K562 (cell line): ENCODE results near the gene CDPF1. TPM values are rescaled to one million over a fixed set of nuclear protein-coding genes. Genes with fewer than 3 reads are reported as not detected.
A peak's percentile ranks its signal among the peaks of the same experiment; 100 is the strongest.

Experiments used
- BRF1 ChIP-seq: IDR thresholded peaks from 3 replicates; pipeline ENCODE4 v1.6.1; 2011; ENCODE audit warnings: borderline replicate concordance, mild to moderate bottlenecking; ENCODE audit not compliant: insufficient read length; ENCODE audit errors: extremely low read depth
- CBX2 ChIP-seq: fragments of 200-600 bp; sonication (generic); IDR thresholded peaks from one replicate; pipeline ENCODE4 v1.6.1; 2012; ENCODE audit warnings: mild to moderate bottlenecking, low read length, inconsistent platforms; ENCODE audit not compliant: insufficient read depth, poor library complexity, severe bottlenecking
- CBX8 ChIP-seq: fragments of 200-600 bp; sonication (generic); IDR thresholded peaks from 2 replicates; pipeline ENCODE4 v1.6.1; 2012; ENCODE audit warnings: borderline replicate concordance, mixed run types, low read depth, mild to moderate bottlenecking, moderate library complexity, mixed read lengths, low read length, control low read depth, inconsistent platforms; ENCODE audit not compliant: poor library complexity, severe bottlenecking; ENCODE audit errors: extremely low read depth
- ESRRA ChIP-seq: fragments of 450-650 bp; IDR thresholded peaks from 2 replicates; pipeline ENCODE4 v1.6.1; 2014; ENCODE audit warnings: low read depth, mild to moderate bottlenecking, moderate library complexity, borderline replicate concordance
- FOXK1 ChIP-seq: sonication (generic); formaldehyde crosslinking; IDR thresholded peaks from 2 replicates; pipeline ENCODE4 v1.8.0; 2022; ENCODE audit warnings: missing genetic modification reagents, mild to moderate bottlenecking, borderline replicate concordance
- KAT8 ChIP-seq: fragments of 450-650 bp; IDR thresholded peaks from 2 replicates; pipeline ENCODE4 v1.6.1; 2016; ENCODE audit warnings: low read depth, mild to moderate bottlenecking
- MBD2 ChIP-seq: sonication (generic); IDR thresholded peaks from 2 replicates; pipeline ENCODE4 v1.6.1; 2016; ENCODE audit warnings: low read depth, borderline replicate concordance
- PCBP2 ChIP-seq: fragments of 200-400 bp; formaldehyde crosslinking; IDR thresholded peaks from 2 replicates; pipeline ENCODE4 v1.6.1; 2018; ENCODE audit warnings: low read length, low read depth, mild to moderate bottlenecking, moderate library complexity; ENCODE audit not compliant: poor library complexity, severe bottlenecking
- RBM39 ChIP-seq: fragments of 200-400 bp; formaldehyde crosslinking; optimal IDR thresholded peaks from 2 replicates; pipeline ENCODE3; 2018; ENCODE audit warnings: low read depth, low read length
- RNF219 ChIP-seq: fragments of 250-450 bp; sonication (Bioruptor Pico); IDR thresholded peaks from 2 replicates; pipeline ENCODE4 v1.5.0; 2022; ENCODE audit warnings: mild to moderate bottlenecking
- THRAP3 ChIP-seq: fragments of 450-650 bp; IDR thresholded peaks from 2 replicates; pipeline ENCODE4 v1.6.1; 2016; ENCODE audit warnings: mild to moderate bottlenecking, inconsistent platforms, borderline replicate concordance
- ZNF165 ChIP-seq: fragments of 250-450 bp; sonication (Bioruptor Pico); IDR thresholded peaks from 2 replicates; pipeline ENCODE4 v1.4.0; 2020; ENCODE audit warnings: borderline replicate concordance
- ZNF175 ChIP-seq: fragments of 200-800 bp; sonication (Bioruptor generic); IDR thresholded peaks from 2 replicates; pipeline ENCODE4 v1.6.1; 2016; ENCODE audit warnings: low read depth, mild to moderate bottlenecking, missing genetic modification characterization, missing compliant biosample characterization
- ZNF354B ChIP-seq: fragments of 250-450 bp; sonication (Bioruptor Pico); IDR thresholded peaks from 2 replicates; pipeline ENCODE4 v1.4.0; 2020
- ZNF561 ChIP-seq: fragments of 450-650 bp; formaldehyde crosslinking; conservative IDR thresholded peaks from 2 replicates; pipeline ENCODE4 v1.4.0; 2020; ENCODE audit warnings: mild to moderate bottlenecking, moderate library complexity
- ZNF583 ChIP-seq: fragments of 250-450 bp; sonication (Bioruptor Pico); IDR thresholded peaks from 2 replicates; pipeline ENCODE4 v1.4.0; 2020
- polyA plus RNA-seq, 8 experiments: library from polyadenylated mRNA; depleted of rRNA in 4 of 8; stranded (reverse) in 5 of 8; unstranded in 3 of 8; fragments of >200 nt; fragmentation: Nextera tagmentation in 2 of 8; fragmentation: Illumina TruSeq in 1 of 8; extraction: Ambion mirVana in 2 of 8; extraction: Trizol in 1 of 8; gene quantifications; 2 replicates each; pipeline versions ENCODE4 v1.2.1 to v1.2.3, GENCODE V29; 2011 to 2014; ENCODE audit warnings: inconsistent platforms in 1 of 8, missing spikeins in 1 of 8
- total RNA-seq, 7 experiments: library from RNA; depleted of rRNA in 6 of 7; stranded (reverse); fragments of >200 nt in 6 of 7; fragmentation: Illumina TruSeq in 2 of 7; extraction: Trizol in 2 of 7; gene quantifications; 2 replicates each; pipeline versions ENCODE4 v1.2.1 to v1.2.3, GENCODE V29; 2011 to 2021; ENCODE audit warnings: low replicate concordance in 1 of 7
- TF ChIP-seq, protein P1 (sequence below): fragments of 200-800 bp; sonication (Bioruptor generic); IDR thresholded peaks from 2 replicates; pipeline ENCODE4 v1.6.1; 2017; ENCODE audit warnings: missing genetic modification characterization, missing compliant biosample characterization
- TF ChIP-seq, protein P2 (sequence below): sonication (generic); formaldehyde crosslinking; IDR thresholded peaks from 2 replicates; pipeline ENCODE4 v1.8.0; 2022; ENCODE audit warnings: mild to moderate bottlenecking, missing genetic modification reagents
- TF ChIP-seq, protein P3 (sequence below), 2 experiments: fragments of 450-650 bp in 1 of 2; IDR thresholded peaks; 2 replicates each; pipeline ENCODE4 v1.6.1; 2011 to 2017; ENCODE audit warnings: low read depth in 2 of 2, antibody characterized with exemption in 1 of 2, borderline replicate concordance in 1 of 2, low read length in 1 of 2, mild to moderate bottlenecking in 1 of 2, mixed read lengths in 1 of 2; ENCODE audit not compliant: control insufficient read depth in 1 of 2

Gene CDPF1
- total and polyA plus RNA-seq, 9 of the 15 experiments (the other 6 are each of a cell fraction or from before 2014, with no cell fraction given) = 0.84 to 19.5 (median 9.1) TPM

- TF ChIP-seq, protein P1, sequence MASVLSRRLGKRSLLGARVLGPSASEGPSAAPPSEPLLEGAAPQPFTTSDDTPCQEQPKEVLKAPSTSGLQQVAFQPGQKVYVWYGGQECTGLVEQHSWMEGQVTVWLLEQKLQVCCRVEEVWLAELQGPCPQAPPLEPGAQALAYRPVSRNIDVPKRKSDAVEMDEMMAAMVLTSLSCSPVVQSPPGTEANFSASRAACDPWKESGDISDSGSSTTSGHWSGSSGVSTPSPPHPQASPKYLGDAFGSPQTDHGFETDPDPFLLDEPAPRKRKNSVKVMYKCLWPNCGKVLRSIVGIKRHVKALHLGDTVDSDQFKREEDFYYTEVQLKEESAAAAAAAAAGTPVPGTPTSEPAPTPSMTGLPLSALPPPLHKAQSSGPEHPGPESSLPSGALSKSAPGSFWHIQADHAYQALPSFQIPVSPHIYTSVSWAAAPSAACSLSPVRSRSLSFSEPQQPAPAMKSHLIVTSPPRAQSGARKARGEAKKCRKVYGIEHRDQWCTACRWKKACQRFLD (CRISPR knock-in tag) = no peak
- TF ChIP-seq ZNF583 (CRISPR knock-in tag) (no peak), ZNF561 (CRISPR knock-in tag) (no peak), KAT8 (no peak), BRF1 (no peak), THRAP3 (no peak), PCBP2 (no peak), ZNF175 (CRISPR knock-in tag) (no peak), CBX2 (no peak), FOXK1 (no peak), RBM39 (no peak), ZNF165 (CRISPR knock-in tag) (no peak), ESRRA (peak; percentile 59; the same call in 1 of the 2 replicates), CBX8 (no peak), RNF219 (CRISPR knock-in tag) (no peak), ZNF354B (CRISPR knock-in tag) (no peak), MBD2 (peak; percentile 55; the same call in 1 of the 2 replicates)
- TF ChIP-seq, protein P2, sequence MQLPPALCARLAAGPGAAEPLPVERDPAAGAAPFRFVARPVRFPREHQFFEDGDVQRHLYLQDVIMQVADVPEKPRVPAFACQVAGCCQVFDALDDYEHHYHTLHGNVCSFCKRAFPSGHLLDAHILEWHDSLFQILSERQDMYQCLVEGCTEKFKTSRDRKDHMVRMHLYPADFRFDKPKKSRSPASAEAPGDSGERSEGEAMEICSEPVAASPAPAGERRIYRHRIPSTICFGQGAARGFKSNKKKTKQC (CRISPR knock-in tag) = no peak
- TF ChIP-seq, protein P3, sequence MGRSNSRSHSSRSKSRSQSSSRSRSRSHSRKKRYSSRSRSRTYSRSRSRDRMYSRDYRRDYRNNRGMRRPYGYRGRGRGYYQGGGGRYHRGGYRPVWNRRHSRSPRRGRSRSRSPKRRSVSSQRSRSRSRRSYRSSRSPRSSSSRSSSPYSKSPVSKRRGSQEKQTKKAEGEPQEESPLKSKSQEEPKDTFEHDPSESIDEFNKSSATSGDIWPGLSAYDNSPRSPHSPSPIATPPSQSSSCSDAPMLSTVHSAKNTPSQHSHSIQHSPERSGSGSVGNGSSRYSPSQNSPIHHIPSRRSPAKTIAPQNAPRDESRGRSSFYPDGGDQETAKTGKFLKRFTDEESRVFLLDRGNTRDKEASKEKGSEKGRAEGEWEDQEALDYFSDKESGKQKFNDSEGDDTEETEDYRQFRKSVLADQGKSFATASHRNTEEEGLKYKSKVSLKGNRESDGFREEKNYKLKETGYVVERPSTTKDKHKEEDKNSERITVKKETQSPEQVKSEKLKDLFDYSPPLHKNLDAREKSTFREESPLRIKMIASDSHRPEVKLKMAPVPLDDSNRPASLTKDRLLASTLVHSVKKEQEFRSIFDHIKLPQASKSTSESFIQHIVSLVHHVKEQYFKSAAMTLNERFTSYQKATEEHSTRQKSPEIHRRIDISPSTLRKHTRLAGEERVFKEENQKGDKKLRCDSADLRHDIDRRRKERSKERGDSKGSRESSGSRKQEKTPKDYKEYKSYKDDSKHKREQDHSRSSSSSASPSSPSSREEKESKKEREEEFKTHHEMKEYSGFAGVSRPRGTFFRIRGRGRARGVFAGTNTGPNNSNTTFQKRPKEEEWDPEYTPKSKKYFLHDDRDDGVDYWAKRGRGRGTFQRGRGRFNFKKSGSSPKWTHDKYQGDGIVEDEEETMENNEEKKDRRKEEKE (IDR thresholded peaks at IDR 0.05; ENCODE audit: borderline replicate concordance in 1 of 2, control insufficient read depth in 1 of 2, low read depth in 2 of 2, low read length in 1 of 2) = no peak
Measured at GRCh38 chr22:46250035-46250782, at the start of gene CDPF1 (continued).
